Peyer's patch (tissue), 4 donors: ENCODE results near the gene CLC. TPM values are rescaled to one million over a fixed set of nuclear protein-coding genes. Genes with fewer than 3 reads are reported as not detected.

Experiments
- DNase-seq, 3 donors: peaks; one replicate each; pipeline ENCODE4 v3.0.0-alpha.2; 2017 to 2019
- H3K27ac ChIP-seq, 4 donors: fragments of 200-600 bp; sonication (generic); one replicate each; pipeline ENCODE4 v1.5.1; 2016 to 2019
- H3K27me3 ChIP-seq, 2 donors: fragments of 200-600 bp; sonication (generic); one replicate each; pipeline ENCODE4 v1.5.1; 2019
- H3K36me3 ChIP-seq, 3 donors: fragments of 200-600 bp; sonication (generic); one replicate each; pipeline ENCODE4 v1.5.1; 2016 to 2019
- H3K4me1 ChIP-seq, 4 donors: fragments of 200-600 bp; sonication (generic); one replicate each; pipeline ENCODE4 v1.5.1; 2016 to 2019
- H3K4me3 ChIP-seq, 4 donors: fragments of 200-600 bp; sonication (generic); 1 replicate in 3 of 4; 2 replicates in 1 of 4; pipeline ENCODE4 v1.5.1; 2016 to 2019; ENCODE audit warnings: mild to moderate bottlenecking in 1 of 4
- H3K9me3 ChIP-seq, 4 donors: fragments of 200-600 bp; sonication (generic); one replicate each; pipeline ENCODE4 v1.5.1; 2016 to 2019; ENCODE audit warnings: mild to moderate bottlenecking in 1 of 4
- POLR2A ChIP-seq, 2 donors: fragments of 450-650 bp; IDR thresholded peaks; one replicate each; pipeline ENCODE4 v1.5.1; 2017; ENCODE audit warnings: antibody characterized with exemption in 2 of 2, mild to moderate bottlenecking in 2 of 2, moderate library complexity in 2 of 2
- total RNA-seq, 4 donors: library from RNA; depleted of rRNA; stranded (reverse); fragments of >200 nt; gene quantifications; one replicate each; pipeline ENCODE4 v1.1.0, GENCODE V29; 2016
- TF ChIP-seq, protein P1 (sequence below), 6 experiments: fragments of 450-650 bp in 4 of 6; fragments of 200-600 bp in 2 of 6; sonication (generic) in 1 of 6; IDR thresholded peaks; one replicate each; pipeline ENCODE4 v1.5.1; 2017 to 2019; ENCODE audit warnings: antibody characterized with exemption in 6 of 6, mild to moderate bottlenecking in 3 of 6, moderate library complexity in 1 of 6

The CLC gene
- not detected for total RNA-seq

DNA sequence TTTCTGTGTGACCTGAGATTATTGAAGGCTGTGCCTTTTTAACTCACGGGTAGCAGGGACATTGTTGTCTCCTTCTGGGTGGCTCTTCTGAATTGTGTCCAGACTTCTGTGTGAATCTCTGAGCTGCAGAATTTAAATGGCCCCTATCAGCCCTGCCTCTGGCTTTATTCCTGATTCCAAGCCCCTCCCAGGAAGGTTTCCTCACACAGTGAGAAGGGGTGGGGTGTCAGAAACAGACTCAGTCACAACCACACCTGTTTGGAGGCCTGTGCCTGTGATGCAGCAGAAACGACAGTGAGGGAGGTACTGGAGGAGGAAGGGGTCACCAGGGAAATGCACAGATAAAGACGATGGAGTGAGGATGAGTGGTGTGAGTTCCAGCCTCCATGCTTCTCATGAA is at the start of gene CLC:
Gene CLC, minus strand, starts transcription at position 139 of the 400 bp plus-strand sequence. Its CDS starts 77 bp downstream, at position 62.
- no peaks in the 10 kb centered on the region for H3K9me3 ChIP-seq
- H3K4me1 ChIP-seq, result no peaks in the 10 kb centered on the region
- H3K27me3 ChIP-seq, result no peaks in the 10 kb centered on the region
- H3K27ac ChIP-seq, result no peak within 1 kb of the TSS
- DNase-seq, result no peak
- no peak for TF ChIP-seq POLR2A (IDR thresholded peaks at IDR 0.05)
- TF ChIP-seq, protein P1, sequence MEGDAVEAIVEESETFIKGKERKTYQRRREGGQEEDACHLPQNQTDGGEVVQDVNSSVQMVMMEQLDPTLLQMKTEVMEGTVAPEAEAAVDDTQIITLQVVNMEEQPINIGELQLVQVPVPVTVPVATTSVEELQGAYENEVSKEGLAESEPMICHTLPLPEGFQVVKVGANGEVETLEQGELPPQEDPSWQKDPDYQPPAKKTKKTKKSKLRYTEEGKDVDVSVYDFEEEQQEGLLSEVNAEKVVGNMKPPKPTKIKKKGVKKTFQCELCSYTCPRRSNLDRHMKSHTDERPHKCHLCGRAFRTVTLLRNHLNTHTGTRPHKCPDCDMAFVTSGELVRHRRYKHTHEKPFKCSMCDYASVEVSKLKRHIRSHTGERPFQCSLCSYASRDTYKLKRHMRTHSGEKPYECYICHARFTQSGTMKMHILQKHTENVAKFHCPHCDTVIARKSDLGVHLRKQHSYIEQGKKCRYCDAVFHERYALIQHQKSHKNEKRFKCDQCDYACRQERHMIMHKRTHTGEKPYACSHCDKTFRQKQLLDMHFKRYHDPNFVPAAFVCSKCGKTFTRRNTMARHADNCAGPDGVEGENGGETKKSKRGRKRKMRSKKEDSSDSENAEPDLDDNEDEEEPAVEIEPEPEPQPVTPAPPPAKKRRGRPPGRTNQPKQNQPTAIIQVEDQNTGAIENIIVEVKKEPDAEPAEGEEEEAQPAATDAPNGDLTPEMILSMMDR (IDR thresholded peaks at IDR 0.05), result no peak
- no peak within 1 kb of the TSS for H3K4me3 ChIP-seq
- no peaks in the 10 kb centered on the region for H3K36me3 ChIP-seq

DNA sequence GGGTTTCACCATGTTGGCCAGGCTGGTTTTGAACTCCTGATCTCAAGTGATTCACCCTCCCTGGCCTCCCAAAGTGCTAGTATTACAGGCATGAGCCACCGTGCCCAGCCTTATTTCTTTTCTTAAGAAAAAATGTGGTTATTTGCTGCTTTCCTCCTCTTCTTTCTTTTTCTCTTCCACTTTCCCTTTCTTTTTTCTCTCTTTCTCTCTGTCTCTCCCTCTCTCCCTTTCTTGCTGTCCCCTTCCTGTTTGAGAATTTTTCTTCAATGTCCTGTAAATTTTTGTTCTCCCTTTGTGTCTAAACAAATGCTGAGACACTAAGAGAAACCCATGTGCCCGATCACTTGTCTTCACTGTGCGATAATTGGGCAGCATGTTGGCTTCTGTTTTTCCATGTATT is 43.1 kb upstream of the CLC start:
- DNase-seq, result no peak
- TF ChIP-seq, protein P1 (IDR thresholded peaks at IDR 0.05), result no peak
- no peak for TF ChIP-seq POLR2A (IDR thresholded peaks at IDR 0.05)
- no peaks in the 10 kb centered on the region for H3K36me3 ChIP-seq

DNA sequence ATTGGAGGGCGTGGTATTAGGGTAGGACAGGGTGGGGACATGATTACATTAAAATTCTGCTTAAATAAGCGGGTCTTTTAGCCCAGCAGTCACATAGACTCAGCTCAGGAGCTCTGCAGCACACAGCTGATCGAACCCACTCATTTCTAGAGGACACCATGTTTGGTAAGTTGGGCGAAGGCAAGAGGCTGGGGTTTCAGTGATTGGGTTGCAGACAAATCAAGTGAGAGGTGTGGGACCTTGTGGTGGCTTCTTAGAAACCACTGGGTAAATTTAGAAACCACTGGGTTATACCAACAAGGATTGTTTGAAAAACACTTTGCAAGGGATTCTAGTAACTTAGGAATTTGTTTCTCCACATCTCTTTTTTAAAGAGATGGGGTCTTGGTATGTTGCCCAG is 40.9 kb upstream of the CLC start, which contains the start of gene LEUTX:
Gene LEUTX, plus strand, starts transcription at position 92 of the 400 bp plus-strand sequence. Its CDS starts 67 bp downstream, at position 159.
- Histone ChIP-seq H3K9me3 (no peaks in the 10 kb centered on the region), H3K36me3 (no peaks in the 10 kb centered on the region), H3K27ac (no peak within 1 kb of the TSS), H3K4me1 (no peaks in the 10 kb centered on the region), H3K4me3 (no peak within 1 kb of the TSS), H3K27me3 (no peaks in the 10 kb centered on the region)
- TF ChIP-seq, protein P1 (IDR thresholded peaks at IDR 0.05), result no peak
- TF ChIP-seq POLR2A (IDR thresholded peaks at IDR 0.05), result no peak
- DNase-seq, result no peak

More for the DNA sequence above, 43.1 kb upstream of the CLC start:
- no peak overlapping the region for H3K27ac ChIP-seq
- H3K4me3 ChIP-seq, result no peak overlapping the region
- no peaks in the 10 kb centered on the region for H3K4me1 ChIP-seq
- H3K9me3 ChIP-seq, result no peaks in the 10 kb centered on the region
- no peaks in the 10 kb centered on the region for H3K27me3 ChIP-seq

DNA sequence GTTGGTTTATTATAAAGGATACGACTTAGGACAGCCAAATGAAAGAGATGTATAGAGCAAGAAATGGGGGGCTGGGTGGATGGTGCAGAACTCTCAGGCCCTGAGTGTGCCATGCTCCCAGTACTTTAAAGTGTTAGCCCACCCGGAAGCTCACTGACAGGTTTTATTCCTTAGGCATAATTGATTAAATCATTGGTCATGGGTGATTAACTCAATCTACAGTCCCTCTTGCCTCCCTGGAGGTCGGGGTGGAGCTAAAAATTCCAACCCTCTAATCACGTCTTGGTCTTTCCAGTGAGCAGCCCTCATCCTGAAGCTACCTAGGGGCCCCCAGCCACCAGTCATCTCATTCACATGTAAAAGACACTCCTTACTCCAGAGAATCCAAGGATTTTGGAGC is 31.0 kb upstream of the CLC start:
- no peak overlapping the region for H3K27ac ChIP-seq

GRCh38 chr19:39768334-39768733 is 30.5 kb upstream of the CLC start:
- Histone ChIP-seq H3K27me3 (no peaks in the 10 kb centered on the region), H3K4me3 (no peak overlapping the region), H3K4me1 (no peaks in the 10 kb centered on the region), H3K27ac (no peak overlapping the region), H3K36me3 (no peaks in the 10 kb centered on the region), H3K9me3 (no peaks in the 10 kb centered on the region)
- DNase-seq, result no peak
- TF ChIP-seq, protein P1 (IDR thresholded peaks at IDR 0.05), result no peak
- no peak for TF ChIP-seq POLR2A (IDR thresholded peaks at IDR 0.05)

More for the DNA sequence above, 31.0 kb upstream of the CLC start:
- TF ChIP-seq, protein P1 (IDR thresholded peaks at IDR 0.05), result no peak
- no peak for TF ChIP-seq POLR2A (IDR thresholded peaks at IDR 0.05)
- DNase-seq, result no peak
- no peaks in the 10 kb centered on the region for H3K9me3 ChIP-seq
- no peak overlapping the region for H3K4me3 ChIP-seq
- no peaks in the 10 kb centered on the region for H3K27me3 ChIP-seq
- H3K4me1 ChIP-seq, result no peaks in the 10 kb centered on the region
- no peaks in the 10 kb centered on the region for H3K36me3 ChIP-seq
